GM19193 (cell line): ENCODE results near the gene GCNA.

Experiments used
- POLR2A ChIP-seq: IDR thresholded peaks from 4 replicates; pipeline ENCODE4 v1.6.1; 2011; ENCODE audit not compliant: insufficient read depth, insufficient read length; ENCODE audit errors: extremely low read depth

Gene GCNA

DNA sequence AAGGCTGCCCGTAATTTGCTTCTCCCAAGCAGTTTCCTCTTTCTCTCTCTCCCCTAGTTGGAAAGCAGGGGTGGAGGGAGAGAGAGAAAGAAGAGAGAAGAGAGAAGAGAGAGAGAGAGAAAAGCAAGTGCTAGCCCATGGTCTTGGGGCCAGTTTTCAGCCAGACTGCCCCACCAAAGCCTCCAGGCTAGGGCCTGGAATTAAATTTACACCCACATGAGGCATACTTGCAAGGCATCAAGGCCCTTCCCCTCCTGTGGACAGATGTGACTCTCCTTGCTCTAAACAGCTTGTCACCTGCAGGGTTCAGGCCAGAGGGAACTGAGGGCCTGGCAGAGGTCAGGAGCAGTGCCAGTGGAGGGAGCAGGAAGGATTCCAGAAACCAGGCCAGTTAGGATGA, 41.7 kb downstream of the GCNA start:
- no peak for TF ChIP-seq POLR2A

DNA sequence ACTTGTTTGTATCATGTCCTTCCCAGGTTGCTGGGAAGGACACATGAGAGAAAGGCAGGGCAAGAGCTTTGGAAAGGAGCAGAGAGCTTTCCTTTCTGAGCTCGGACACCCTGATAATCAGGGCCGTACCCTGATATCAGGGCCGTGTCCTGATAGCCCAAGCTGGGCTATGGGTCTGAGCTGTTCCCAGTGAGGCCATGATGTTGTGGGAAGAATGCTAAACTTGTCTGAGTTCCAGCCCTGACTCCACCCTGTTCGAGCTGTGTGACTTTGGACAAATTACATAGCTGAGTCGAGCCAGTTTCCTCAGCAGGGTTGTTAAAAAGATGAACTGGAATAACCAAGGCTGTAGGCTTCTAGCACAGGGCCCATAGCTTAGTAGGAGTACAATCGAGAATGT, 43.4 kb downstream of the GCNA start:
- no peak for TF ChIP-seq POLR2A

DNA sequence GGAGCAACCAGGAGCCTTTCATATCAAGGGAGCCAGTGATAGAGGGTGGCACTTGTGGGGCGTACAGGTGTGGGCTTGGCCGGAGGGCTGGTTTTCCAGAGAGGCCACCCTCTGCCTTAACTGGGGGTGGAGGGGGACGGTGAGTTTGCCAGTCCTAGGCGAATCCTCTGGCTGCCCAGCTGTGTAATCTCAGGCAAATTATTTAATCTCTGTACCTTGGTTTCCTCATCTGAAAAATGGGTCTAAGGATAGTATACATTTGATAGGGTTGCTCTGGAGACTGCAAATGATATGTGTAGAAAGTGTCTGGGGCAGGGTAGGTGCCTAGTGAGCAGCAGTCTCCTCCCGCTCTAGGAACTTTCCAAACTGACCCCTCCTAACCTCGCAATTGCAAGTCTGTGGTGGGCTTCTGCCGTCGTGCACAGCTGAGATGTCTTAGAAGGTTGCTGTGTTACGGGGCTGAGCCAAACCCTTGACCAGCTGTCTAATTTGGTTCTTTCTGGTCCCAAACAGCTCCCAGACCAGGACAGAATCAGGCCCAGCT, 43.9 kb downstream of the GCNA start:
- no peak for TF ChIP-seq POLR2A

DNA sequence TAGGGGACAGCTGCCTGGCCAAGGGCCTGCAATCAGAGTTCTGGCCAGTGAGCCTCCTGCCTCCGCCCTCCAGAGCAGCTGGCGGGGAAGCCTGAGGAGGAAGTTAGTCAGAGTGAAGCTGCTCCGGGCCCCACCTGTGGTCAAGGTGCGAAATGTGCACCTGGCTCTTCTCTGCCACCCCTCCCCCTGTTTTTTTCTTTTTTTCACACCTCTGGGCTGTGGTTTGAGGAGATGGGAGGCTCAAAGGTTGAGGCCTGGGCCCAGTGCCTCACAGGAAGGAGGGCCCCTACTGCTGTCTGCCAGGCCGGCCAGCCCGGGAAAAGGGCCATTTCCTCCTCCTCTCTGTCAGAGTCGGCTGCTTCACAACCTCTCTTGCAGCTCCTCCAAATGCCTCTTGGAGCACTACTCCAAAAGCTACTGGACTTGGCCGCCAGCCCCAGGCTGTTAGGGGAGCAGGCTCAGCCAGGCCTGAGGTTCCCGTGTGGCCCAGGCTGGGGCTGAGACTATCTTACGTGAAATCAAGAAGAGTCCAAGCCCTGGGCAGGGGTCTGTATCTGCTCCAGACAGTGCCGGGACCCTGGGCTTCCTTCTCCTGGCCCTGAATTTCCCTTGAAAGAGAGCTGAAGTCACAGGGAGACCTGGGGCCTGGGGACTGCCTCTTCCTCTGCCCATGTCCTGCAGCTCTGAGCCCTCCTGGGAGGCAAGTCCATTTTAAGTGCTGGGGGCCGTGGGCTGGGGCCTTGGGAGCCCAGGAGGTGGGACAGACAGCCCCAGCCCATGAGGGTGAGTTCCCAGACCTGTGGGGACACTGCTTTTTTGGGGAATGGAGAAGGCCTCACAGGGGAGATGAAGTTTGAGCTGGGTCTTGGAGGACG, 44.6 kb downstream of the GCNA start:
- peak; percentile 48 for TF ChIP-seq POLR2A

DNA sequence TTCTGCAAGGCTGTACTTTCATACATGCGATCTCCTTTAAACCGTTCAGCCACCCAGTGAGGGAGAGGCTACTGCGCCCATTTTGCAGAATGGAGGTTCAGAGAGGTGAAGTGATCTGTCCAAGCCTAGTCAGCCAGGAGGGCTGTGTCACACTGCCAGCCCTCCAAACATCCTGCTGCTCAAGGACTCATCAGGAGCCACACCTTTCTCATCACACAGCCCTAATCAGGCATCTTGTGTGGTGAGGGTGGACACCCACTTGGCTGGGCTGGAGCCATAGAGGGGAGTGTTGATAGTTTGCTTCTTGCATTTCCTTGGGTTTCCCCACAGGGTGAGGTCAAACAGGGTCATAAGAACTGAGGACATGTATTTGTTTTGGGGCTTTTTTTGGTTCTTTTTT, 45.5 kb downstream of the GCNA start:
- TF ChIP-seq POLR2A = no peak

DNA sequence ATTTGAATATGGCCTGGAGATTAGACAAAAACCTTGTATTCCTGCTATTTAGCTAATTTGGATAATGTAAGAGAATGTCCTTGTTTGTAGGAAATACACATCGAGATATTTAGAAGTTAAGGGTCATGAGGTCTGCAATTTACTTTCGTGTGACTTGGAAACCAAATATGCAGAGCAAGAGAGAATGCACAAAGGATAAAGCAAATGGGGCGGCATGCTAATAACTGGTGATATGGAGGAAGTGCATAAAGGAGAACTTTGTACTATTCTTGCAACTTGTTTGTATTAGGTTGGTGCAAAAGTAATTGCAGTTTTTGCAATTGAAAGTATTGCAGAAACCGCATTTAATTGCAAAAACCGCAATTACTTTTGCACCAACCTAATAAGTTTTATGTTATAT, 47.2 kb downstream of the GCNA start:
- no peak for TF ChIP-seq POLR2A

DNA sequence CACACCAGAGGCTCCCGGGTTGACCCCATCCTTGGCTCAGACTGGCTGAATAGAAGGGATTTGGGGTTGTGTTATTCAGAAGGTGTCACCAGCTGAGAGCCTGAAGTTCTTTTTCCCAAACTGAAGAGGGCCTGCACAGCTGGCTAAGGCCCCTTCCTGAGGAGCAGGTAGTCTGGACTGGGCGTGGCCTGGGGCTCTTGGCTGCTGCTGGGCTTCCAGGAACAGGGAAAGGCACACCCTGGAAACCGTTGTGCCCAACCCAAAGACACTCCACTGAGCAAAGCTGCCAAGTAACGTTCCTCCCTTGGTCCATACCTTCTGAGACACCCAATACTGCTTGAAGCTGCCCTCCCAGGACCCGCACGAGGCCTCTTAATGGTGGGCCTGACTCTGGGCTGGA, 48.3 kb downstream of the GCNA start:
- no peak for TF ChIP-seq POLR2A

DNA sequence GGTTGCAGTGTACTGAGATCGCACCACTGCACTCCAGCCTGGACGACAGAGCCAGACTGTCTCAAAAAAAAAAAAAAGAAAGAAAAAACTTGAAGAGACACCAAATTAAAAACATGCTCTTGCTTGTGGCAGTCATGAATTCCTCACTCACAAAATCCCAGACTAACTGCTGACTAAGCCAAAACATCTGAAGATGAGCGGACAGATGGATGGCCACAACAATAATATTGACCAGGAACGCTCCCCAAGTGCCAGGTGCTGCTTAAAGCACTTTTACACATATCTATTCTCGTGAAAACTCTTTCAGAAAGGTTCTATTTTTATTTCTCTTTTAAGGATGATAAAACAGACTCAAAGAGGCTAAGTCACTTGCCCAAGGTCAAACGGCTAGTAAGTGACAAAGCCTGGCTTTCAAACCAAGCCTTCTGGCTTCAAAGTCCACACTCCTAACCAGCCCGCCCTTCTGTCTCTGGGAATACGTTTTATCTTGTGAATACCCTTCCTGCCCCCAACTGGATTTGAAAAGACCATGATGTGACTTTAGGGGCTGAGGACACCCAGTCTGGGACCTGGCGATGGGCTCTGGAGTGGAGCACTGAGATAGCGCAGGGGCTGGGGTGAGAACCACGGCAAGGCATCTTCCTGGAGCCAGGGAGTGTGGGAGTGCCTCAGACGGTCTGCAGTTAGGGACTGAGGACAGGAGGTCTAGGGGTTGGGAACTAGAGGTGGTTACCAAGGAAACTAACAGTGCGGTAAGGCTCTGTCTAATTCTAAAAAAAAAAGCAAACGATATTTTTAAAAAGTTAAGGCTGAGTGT, 49.6 kb downstream of the GCNA start:
- TF ChIP-seq POLR2A = no peak

DNA sequence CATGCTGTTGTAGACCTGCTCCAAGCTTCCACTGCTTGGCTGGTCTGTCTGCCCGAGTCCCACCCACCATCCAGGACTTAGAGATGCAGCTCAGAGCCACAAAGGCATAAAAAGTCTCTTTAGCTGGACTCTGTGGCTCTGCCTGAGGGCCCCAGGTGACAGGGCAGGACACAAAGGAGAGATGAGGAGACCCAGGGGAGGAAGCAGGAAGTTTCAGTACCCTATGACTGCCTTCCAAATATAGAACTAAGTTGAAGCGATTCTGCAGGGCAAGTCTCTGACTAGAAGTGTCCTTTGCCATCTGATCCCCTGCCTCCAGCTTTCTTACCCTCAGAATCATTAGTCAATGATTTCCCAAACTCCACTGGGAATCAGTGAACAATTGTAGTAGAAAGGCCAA, 51.2 kb downstream of the GCNA start:
- TF ChIP-seq POLR2A = no peak

DNA sequence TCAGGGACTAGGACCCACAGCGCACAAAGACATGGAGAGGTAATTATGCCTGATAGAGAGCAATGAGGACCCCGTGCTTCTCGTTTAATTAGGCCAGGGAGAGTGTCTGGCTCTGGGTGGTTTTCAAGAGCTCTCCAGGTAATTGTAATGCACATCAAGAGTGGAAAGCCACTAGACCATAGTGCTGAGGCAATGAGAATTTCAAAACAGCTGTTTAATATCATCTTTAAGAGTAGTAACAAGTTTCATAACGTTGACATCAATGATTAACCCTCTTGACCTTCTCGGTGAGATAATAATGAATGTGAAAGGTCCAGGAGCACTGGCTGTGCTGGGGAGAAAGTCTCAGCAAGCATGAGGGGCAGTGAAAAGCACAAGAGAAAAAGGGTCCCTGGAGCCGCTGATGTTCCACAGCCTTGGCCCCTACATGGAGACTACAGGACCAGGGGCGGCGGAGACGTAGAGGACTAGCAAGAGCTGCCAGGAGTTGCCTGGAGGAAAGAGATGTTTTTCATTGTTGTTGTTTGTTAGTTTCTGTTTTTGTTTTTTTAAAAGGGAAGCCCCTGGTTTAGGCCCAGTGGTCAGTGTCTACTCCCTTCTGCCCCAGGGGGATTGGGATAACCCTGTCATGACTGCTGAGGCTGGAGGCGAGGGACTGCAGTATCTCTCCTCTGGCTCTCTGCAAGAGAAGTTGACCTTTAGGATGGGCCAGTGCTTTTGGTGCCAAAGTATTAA, 54.9 kb downstream of the GCNA start:
- no peak for TF ChIP-seq POLR2A

DNA sequence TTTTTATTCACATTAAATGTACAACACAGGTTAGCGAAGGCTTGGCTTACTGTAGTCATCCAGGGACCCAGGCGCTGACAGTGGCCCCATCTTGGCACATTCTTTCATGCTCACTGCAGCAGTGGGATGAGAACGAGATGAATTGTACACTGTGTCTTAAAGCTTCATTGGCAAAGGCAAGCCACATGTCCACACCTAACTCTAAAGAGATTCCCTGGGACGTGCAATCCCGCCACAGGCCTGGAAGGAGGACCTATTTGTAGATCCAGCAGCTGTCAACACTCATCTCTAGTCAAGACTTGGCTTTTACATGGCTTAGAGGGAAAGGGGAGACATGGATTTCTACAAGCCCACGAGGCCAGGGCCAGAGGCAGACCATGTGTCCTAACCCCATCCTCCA, 56.1 kb downstream of the GCNA start:
- no peak for TF ChIP-seq POLR2A

DNA sequence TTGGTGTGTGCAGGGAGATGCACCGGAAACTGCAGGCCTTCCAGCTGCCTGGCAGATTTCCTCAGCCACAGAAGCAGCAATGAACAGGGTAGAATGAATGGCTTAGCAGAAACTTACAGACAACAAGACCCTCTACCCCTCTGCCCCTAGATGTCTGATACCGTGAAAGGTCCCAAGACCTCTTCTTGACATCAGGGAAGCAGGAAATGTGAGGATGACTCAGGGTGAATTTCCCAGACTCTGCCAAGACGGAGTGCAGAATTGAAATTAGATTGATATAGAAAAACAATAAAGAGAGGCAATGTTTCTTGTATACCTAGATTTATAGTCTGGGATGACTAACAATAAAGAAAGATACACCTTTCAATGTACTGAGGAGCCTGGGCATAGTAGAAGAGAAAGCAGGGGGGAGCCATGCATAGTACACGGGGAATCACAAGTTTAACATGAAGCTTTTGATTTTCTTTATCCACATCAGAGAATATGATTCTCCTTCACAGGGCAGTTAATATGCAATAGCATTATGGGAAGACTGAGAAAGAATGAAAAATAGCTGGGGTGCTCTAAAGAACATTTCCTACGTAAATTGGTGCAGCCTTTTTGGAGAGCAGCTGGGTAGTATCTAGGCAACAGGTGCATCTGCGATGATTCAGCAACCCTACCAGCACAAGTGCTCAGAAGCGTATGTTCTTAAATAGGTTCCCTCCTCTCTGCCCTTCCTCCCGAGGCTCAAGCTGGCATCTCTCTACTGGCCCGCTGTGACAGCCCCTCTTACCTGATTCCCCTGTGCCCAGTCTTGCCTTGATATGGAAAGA, 58.4 kb downstream of the GCNA start:
- no peak for TF ChIP-seq POLR2A

DNA sequence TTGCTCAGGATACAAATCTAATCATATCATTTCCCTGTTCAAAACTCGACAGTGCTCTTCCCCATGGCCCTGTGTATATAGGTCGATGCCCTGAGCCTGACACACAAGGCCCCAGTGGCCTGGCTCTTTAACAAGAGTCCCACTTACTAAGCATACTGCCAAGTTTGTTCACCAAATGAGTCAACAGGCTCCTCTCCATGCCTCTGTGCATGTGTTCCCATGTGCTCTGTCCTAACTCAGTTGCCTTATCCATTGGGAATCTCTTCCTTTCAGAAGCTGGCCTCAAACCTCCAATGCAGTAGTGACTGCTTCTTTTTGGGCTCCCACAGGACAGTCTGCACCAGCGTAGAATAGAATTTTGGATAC, 59.0 kb downstream of the GCNA start:
- no peak for TF ChIP-seq POLR2A

DNA sequence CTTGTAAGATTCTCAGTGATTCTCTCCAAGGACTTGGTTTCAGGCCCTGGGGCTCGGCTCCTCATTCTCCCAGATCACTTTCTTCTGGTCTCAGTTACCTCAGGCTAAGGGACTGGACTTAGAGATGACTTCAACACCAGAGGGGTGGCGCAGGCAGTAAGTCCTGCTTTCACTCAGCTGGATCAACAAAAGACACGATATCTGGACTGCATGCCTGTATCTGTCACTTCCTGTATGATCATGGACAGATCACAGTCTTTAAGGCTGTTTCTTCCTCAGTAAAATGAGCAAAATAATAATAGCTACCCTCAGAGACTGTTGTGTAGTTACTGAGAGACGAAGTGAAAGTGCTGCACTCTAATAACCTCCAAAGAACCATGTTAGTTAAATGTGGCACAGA, 59.6 kb downstream of the GCNA start:
- TF ChIP-seq POLR2A = no peak
